Karpas-422 (cell line): ENCODE measurements around the gene ZNF334. TPM values are rescaled to one million over a fixed set of nuclear protein-coding genes. Genes with fewer than 3 reads are reported as not detected.

Source experiments
- DNase-seq: peaks from one replicate; pipeline ENCODE4 v3.0.0-alpha.2; 2015
- H2AFZ ChIP-seq: fragments of 200-600 bp; sonication (generic); 2 replicates; pipeline ENCODE4 v1.6.1; 2014; ENCODE audit warnings: antibody characterized with exemption, low read length, mixed read lengths
- H3K27ac ChIP-seq: fragments of 200-600 bp; sonication (generic); 2 replicates; pipeline ENCODE4 v1.5.1; 2014; ENCODE audit warnings: mild to moderate bottlenecking, low read length, moderate library complexity
- H3K27me3 ChIP-seq: fragments of 200-600 bp; sonication (generic); 2 replicates; pipeline ENCODE4 v1.6.1; 2014; ENCODE audit warnings: low read length, mixed read lengths
- H3K36me3 ChIP-seq: fragments of 200-600 bp; sonication (generic); 2 replicates; pipeline ENCODE4 v1.6.1; 2014; ENCODE audit warnings: low read length, mixed read lengths; ENCODE audit not compliant: insufficient read depth
- H3K4me1 ChIP-seq: fragments of 200-600 bp; sonication (generic); 2 replicates; pipeline ENCODE4 v1.6.1; 2014; ENCODE audit warnings: mild to moderate bottlenecking, low read length, mixed read lengths
- H3K4me2 ChIP-seq: fragments of 200-600 bp; sonication (generic); 2 replicates; pipeline ENCODE4 v1.6.1; 2014; ENCODE audit warnings: low read length, low read depth, mild to moderate bottlenecking; ENCODE audit not compliant: poor library complexity, severe bottlenecking
- H3K4me3 ChIP-seq: fragments of 200-600 bp; sonication (generic); 2 replicates; pipeline ENCODE4 v1.5.1; 2014; ENCODE audit warnings: mild to moderate bottlenecking, antibody characterized with exemption, low read length, mixed read lengths
- H3K79me2 ChIP-seq: fragments of 200-600 bp; sonication (generic); 2 replicates; pipeline ENCODE4 v1.6.1; 2014; ENCODE audit warnings: mild to moderate bottlenecking, low read length, mixed read lengths
- H3K9ac ChIP-seq: fragments of 200-600 bp; sonication (generic); 2 replicates; pipeline ENCODE4 v1.6.0; 2014; ENCODE audit warnings: low read length
- H3K9me2 ChIP-seq: fragments of 200-600 bp; sonication (generic), shearing (Covaris generic); replicated peaks from 2 replicates; pipeline ENCODE4 v1.6.0; 2014; ENCODE audit warnings: mild to moderate bottlenecking, low read length, moderate library complexity; ENCODE audit not compliant: insufficient read depth
- H3K9me3 ChIP-seq: fragments of 300-700, 200-600 bp; sonication (generic); 2 replicates; pipeline ENCODE4 v1.6.1; 2014; ENCODE audit warnings: low read length, mixed read lengths
- H4K20me1 ChIP-seq: fragments of 200-600 bp; sonication (generic); 2 replicates; pipeline ENCODE4 v1.6.1; 2014; ENCODE audit warnings: mild to moderate bottlenecking, antibody characterized with exemption, low read length, low read depth; ENCODE audit not compliant: insufficient read depth
- total RNA-seq: library from RNA; depleted of rRNA; stranded (reverse); fragments of >200 nt; shearing (Covaris generic); gene quantifications from 2 replicates; pipeline ENCODE4 v1.2.3, GENCODE V29; 2014; ENCODE audit warnings: low replicate concordance; rRNA removed

Gene ZNF334
- total RNA-seq, 1 experiment from 2014 or later = not detected

GRCh38 chr20:46463852-46464251 lies 49.5 kb downstream of the ZNF334 start:
- H3K4me2 ChIP-seq = no peak overlapping the region
- no peaks in the 10 kb centered on the region for H3K9me3 ChIP-seq

DNA sequence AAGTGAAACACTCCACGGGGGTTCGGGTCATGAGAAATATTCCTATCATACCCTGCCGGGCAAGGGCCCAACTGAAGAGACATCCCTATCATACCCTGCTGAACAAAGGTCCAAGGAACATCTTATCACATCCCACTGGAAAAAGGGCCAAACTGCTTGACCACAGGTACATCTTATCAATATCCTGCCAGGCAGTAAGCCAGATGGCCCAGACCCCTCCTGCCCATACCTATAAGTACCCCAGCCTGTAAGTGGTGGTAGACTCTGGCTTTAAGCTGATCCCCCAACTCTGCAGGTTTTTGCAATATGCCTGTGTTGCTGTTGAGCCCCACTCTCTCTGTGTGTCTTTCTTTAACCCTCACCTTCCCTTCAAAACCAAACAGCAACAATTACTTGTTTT lies 51.6 kb downstream of the ZNF334 start:
- no peaks in the 10 kb centered on the region for H3K27me3 ChIP-seq
- no peak overlapping the region for H3K4me3 ChIP-seq
- H2AFZ ChIP-seq = no peak overlapping the region

More at GRCh38 chr20:46463852-46464251, 49.5 kb downstream of the ZNF334 start:
- Histone ChIP-seq H4K20me1 (no peaks in the 10 kb centered on the region), H3K27ac (no peak overlapping the region), H3K9ac (no peak overlapping the region), H2AFZ (no peak overlapping the region), H3K4me1 (no peaks in the 10 kb centered on the region), H3K36me3 (no peaks in the 10 kb centered on the region), H3K4me3 (no peak overlapping the region), H3K27me3 (no peaks in the 10 kb centered on the region), H3K9me2 (no peaks in the 10 kb centered on the region), H3K79me2 (no peaks in the 10 kb centered on the region)
- DNase-seq = no peak

DNA sequence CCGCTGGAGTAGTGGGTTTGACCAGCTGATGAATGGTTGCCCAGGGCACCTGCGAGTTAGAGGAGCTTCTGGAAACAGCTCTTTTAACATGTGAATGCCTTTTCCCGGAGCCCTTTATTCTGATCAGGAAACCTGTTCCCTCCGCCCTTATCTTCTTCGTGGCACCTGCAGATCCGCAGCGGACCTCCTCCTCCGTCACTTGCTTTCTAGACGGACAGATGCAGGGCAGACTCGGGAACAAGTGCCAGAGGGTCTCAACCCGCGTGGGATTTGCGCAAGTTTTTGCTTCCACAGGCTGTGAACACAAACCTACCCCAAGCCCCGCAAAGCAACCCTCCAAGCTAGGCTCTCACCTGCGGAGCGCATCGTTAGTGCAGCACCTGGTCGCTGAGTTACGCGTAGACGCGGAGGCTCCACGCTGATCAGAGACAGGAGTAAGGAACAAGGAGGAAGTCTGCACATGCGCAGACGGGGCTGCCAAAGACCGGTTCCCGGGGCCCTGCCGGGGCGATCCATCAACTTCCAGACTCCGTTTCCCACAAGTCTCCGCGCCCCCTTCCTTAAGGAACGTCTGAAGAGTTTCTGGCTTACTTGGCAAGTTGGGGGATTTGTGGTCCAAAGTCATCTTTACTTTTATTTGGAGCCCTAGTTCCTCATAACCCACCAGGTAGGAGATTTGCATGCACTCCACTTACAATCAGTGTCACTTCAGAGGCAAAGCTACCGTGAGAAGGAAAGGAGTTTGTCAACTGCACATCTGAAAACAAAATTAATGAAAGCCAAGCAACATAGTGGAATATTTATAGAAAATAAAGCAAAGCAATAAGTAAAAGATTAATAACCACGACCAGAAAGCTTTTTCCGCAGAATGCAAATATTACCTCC lies 54.3 kb downstream of the ZNF334 start:
- H3K4me2 ChIP-seq = no peak overlapping the region
- no peaks in the 10 kb centered on the region for H3K79me2 ChIP-seq
- no peak overlapping the region for H2AFZ ChIP-seq
- no peak overlapping the region for H3K9ac ChIP-seq
- no peaks in the 10 kb centered on the region for H4K20me1 ChIP-seq
- no peaks in the 10 kb centered on the region for H3K36me3 ChIP-seq
- DNase-seq = no peak
- H3K4me3 ChIP-seq = no peak overlapping the region
- H3K27ac ChIP-seq = no peak overlapping the region
- no peaks in the 10 kb centered on the region for H3K4me1 ChIP-seq
- H3K27me3 ChIP-seq = 0 out of 2 replicates have a peak, but pooled peaks cover 5% of the 10 kb centered on the region
- H3K9me2 ChIP-seq = no peaks in the 10 kb centered on the region
- peaks cover 24% of the 10 kb centered on the region for H3K9me3 ChIP-seq

More for the DNA sequence above, 51.6 kb downstream of the ZNF334 start:
- peaks cover 9% of the 10 kb centered on the region for H3K9me3 ChIP-seq
- no peak overlapping the region for H3K9ac ChIP-seq
- DNase-seq = no peak
- H3K36me3 ChIP-seq = no peaks in the 10 kb centered on the region
- H3K4me1 ChIP-seq = no peaks in the 10 kb centered on the region
- no peaks in the 10 kb centered on the region for H3K79me2 ChIP-seq
- no peaks in the 10 kb centered on the region for H3K9me2 ChIP-seq
- no peaks in the 10 kb centered on the region for H4K20me1 ChIP-seq
- H3K27ac ChIP-seq = no peak overlapping the region
- no peak overlapping the region for H3K4me2 ChIP-seq

DNA sequence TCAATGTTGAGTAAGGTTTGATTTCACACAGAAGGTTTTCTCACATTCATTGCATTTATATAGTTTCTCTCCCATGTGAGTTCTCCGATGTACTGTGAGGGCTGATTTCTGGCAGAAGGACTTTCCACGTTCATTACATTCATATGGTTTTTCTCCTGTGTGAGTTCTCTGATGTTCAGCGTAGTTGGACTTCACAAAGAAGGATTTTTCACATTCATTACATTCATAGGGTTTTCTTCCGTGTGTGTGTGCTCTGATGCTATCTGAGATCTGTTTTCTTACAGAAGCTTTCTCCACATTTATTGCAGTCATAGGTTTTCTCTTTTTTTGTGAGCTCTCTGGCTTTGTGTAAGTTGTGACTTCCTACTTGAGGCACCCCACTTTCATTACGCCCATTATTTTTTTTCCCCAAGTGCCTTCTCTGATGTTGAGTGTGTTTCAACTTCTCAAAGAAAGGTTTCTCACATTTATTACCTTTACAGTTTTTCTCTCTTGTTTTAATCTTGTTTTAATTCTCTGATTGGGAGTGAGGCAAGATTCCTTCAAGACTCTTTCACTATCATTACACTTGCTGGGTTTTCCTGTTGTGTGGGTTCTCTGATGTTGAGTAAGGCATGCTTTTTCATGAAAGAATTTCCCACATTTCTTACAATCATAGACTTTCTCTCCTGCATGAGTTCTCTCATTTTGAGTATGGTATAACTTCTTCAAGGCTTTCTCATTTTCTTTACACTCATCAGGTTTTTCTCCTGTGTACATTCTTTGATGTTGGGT lies 56.9 kb downstream of the ZNF334 start:
- Histone ChIP-seq H3K27ac (no peak overlapping the region), H3K9me2 (no peaks in the 10 kb centered on the region), H4K20me1 (no peaks in the 10 kb centered on the region), H3K27me3 (0 out of 2 replicates have a peak, but pooled peaks cover 8% of the 10 kb centered on the region), H3K9ac (no peak overlapping the region), H3K4me2 (no peak overlapping the region), H3K9me3 (peaks cover 24% of the 10 kb centered on the region), H3K79me2 (no peaks in the 10 kb centered on the region), H3K4me3 (no peak overlapping the region), H2AFZ (no peak overlapping the region), H3K4me1 (no peaks in the 10 kb centered on the region), H3K36me3 (no peaks in the 10 kb centered on the region)
- no peak for DNase-seq

DNA sequence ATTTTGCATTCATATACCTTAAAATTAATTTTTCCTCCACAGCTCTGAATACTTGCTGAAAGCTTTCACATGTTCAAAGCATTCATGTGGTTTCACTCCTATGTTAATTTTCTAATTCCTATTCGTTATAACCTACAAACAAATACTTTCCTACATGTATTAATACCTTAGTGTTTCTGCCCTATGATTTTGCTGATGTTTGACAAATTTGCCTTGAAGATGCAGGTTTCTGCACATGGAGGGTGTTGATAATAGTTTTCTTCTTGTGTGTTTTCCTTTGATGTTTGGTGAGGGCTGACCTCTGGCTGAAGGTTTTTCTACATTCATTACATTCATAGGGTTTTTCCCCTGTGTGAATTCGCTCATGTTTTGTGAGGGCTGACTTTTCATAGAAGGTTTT lies 57.6 kb downstream of the ZNF334 start:
- H3K27me3 ChIP-seq = 0 out of 2 replicates have a peak, but pooled peaks cover 8% of the 10 kb centered on the region
- no peaks in the 10 kb centered on the region for H3K79me2 ChIP-seq
- H3K4me2 ChIP-seq = no peak overlapping the region
- no peak overlapping the region for H3K27ac ChIP-seq
- no peaks in the 10 kb centered on the region for H3K36me3 ChIP-seq
- H3K4me3 ChIP-seq = no peak overlapping the region
- H2AFZ ChIP-seq = no peak overlapping the region
- no peak for DNase-seq
- H3K9ac ChIP-seq = no peak overlapping the region
- H4K20me1 ChIP-seq = no peaks in the 10 kb centered on the region
- no peaks in the 10 kb centered on the region for H3K9me2 ChIP-seq
- H3K9me3 ChIP-seq = peaks cover 24% of the 10 kb centered on the region
- H3K4me1 ChIP-seq = no peaks in the 10 kb centered on the region

Other genes starting within 250 kb of the ZNF334 start
- gene CDH22, start 205.1 kb downstream of the ZNF334 start, total RNA-seq = 5.5 and 6.4 TPM in 2 replicates
- gene ELMO2, start 106.9 kb downstream of the ZNF334 start, total RNA-seq = 68.1 and 91.4 TPM in 2 replicates
- not detected in 2 replicates for gene OCSTAMP, start 37.1 kb upstream of the ZNF334 start, total RNA-seq
- not detected in 2 replicates for gene SLC13A3, start 137.9 kb upstream of the ZNF334 start, total RNA-seq
- 22.9 and 24.9 TPM in 2 replicates for gene TP53RK, start 175.9 kb upstream of the ZNF334 start, total RNA-seq
- gene SLC2A10, start 196.1 kb upstream of the ZNF334 start, total RNA-seq = not detected in 2 replicates